Activated CD4-positive, alpha-beta T cell treated with anti-CD3 and anti-CD28 coated beads for 48 hours (primary cell): ENCODE data around the gene TRAPPC14.
"Not testable (repeated sequence)": the region's sequence is repeated elsewhere in the genome, so short reads cannot be mapped to it uniquely, and the experiment has no call there.

Experiments used
- DNase-seq: peaks from one replicate; pipeline ENCODE4 v3.0.0-alpha.2; 2020

TRAPPC14 gene

GRCh38 chr7:100158229-100159098, at the start of gene TRAPPC14:
TRAPPC14 (minus strand) TSS chr7:100158723; CDS start chr7:100158499, 224 bp downstream.
- peak; percentile 96 for DNase-seq

- no peak for DNase-seq
Observed at GRCh38 chr7:100204454-100204853, 45.9 kb upstream of the TRAPPC14 start.

DNA sequence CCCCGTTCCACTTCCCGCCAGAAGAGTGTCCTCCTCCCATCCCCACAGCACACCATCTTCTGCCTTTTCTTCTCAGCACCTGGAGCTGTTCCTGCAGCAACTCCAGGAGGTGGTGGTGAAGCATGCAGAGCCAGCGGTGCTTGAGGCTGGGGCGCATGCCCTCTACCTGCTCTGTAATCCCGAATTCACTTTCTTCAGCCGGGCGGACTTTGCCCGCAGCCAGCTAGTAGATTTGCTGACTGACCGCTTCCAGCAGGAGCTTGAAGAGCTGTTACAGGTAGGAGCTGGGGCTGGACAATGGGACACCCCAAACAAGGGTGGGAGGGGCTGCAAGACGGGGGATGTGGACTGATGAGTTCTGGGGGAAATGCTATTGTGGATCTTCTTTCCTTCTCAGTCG, 42.2 kb upstream of the TRAPPC14 start:
- no peak for DNase-seq

- DNase-seq = no peak
Observed at GRCh38 chr7:100198266-100198665, 39.7 kb upstream of the TRAPPC14 start.

DNA sequence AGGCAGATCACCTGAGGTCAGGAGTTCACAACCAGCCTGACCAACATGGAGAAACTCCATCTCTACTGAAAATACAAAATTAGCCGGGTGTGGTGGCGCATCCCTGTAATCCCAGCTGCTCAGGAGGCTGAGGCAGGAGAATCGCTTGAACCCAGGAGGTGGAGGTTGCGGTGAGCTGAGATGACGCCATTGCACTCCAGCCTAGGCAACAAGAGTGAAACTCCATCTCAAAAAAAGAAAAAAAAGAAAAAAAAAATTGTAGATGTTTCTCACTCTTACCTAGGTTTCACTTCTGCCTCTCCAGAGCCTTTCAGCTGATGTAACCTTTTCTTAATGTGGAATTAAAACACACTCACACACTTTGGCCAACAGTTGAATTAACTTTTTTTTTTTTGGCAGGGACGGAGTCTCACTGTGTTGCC, 37.4 kb upstream of the TRAPPC14 start:
- not testable (repeated sequence) for DNase-seq

DNA sequence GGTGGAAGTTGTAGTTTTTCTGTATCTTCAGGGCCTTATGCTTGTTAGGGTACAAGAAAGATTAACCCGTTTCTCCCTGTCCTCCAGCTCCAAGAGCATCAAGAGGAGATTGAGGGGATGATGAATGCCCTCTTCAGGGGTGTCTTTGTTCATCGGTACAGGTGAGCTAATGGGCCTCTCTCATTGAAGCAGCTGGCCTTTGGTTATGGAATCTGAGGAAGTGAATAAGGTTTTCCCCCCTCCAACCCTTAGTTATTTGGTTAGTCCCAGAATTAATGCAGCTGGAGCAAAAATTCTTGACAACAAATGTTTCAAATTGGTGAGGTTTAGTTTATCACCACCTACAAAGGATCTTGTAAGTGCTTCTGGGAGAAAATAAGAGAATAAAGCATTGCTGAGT, 36.7 kb upstream of the TRAPPC14 start:
- DNase-seq = no peak

DNA sequence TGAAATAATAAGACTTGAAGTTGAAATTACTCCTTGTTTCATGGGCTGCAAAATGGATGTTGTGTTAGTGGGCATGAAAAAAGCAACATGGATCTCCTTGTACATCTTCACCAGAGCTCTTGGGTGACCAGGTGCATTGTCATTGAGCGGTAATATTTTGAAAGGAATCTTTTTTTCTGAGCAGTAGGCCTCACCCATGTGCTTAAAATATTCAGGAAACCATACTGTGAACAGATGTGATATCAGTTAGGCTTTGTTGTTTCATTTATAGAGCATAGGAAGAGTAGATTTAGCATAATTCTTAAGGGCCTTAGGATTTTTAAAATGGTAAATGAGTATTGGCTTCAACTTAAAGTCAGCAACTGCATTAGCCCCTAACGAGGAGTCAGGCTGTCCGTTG, 34.4 kb upstream of the TRAPPC14 start:
- DNase-seq = no peak

DNA sequence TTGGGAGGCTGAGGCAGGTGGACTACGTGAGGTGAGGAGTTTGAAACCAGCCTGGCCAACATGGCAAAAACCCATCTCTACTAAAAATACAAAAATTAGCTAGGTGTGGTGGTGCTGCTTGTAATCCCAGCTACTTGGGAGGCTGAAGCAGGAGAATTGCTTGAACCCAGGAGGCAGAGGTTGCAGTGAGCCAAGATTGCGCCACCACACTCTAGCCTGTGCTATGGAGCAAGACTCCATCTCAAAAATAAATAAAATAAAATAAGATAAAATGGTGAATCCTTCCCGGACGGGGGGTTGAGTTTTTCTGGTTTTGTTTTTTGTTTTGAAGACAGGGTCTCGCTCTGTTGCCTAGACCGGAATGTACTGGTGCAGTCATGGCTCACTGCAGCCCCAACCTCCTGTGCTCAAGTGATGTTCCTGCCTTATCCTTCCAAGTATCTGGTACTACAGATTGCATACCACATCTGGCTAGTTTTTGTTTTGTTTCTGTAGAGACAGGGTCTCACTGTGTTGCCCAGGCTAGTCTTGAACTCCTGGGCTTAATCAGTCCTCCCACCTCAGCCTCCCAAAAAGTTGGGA, 33.8 kb upstream of the TRAPPC14 start:
- DNase-seq = not testable (repeated sequence)

DNA sequence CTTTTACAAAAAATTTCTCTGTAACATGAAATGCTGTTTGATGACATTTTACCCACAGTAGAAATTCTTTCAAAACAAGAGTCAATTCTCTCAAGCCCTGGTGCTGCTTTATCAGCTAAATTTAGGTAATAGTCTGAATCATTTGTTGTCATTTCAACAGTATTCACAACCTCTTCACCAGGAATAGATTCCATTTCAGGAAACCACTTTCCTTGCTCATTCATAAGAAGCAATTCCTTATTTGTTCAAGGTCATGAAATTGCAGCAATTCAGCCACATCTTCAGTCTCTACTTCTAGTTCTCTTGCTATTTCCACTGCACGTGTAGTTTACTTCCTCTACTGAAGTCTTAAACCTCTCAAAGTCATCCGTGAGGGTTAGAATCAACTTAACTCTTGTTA, 33.3 kb upstream of the TRAPPC14 start:
- DNase-seq = no peak

- no peak for DNase-seq
Observed at GRCh38 chr7:100190048-100190711, 31.7 kb upstream of the TRAPPC14 start.

- DNase-seq = no peak
Observed at GRCh38 chr7:100189061-100189460, 30.5 kb upstream of the TRAPPC14 start.

DNA sequence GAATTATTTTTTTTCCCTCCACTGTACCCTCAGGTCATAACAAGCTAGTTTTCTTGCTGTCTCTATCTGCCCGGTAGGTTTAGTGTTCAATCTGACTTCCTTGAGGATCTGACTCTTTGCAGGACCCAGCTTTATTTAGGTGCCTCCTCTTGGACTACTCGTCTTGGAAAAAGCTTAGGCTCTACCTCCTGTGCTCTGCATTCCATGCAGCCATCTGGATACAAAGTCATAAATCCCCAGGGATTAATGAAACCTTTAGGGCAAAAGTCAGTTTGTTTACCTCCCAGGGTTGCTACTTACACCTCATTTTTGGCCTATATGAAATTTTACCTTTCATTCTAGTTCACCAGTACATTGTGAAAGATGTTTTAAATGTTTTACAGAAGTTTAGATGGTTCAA, 27.2 kb upstream of the TRAPPC14 start:
- DNase-seq = no peak

- DNase-seq = not testable (repeated sequence)
Observed at GRCh38 chr7:100183090-100183489, 24.6 kb upstream of the TRAPPC14 start.

GRCh38 chr7:100182616-100183015, 24.1 kb upstream of the TRAPPC14 start:
- not testable (repeated sequence) for DNase-seq

GRCh38 chr7:100180084-100180483, 21.6 kb upstream of the TRAPPC14 start:
- DNase-seq = not testable (repeated sequence)

GRCh38 chr7:100177045-100178001, 18.8 kb upstream of the TRAPPC14 start, which contains the start of the genes GPC2 and STAG3:
GPC2 (minus strand) TSS chr7:100177381; CDS start chr7:100177199, 182 bp downstream.
STAG3 (plus strand) TSS chr7:100177918; CDS start chr7:100180557, 2,639 bp downstream.
- DNase-seq = peak; percentile 100

GRCh38 chr7:100176096-100177044, 17.8 kb upstream of the TRAPPC14 start:
- no peak for DNase-seq

- DNase-seq = no peak
Observed at GRCh38 chr7:100175296-100175935, 16.9 kb upstream of the TRAPPC14 start.

GRCh38 chr7:100174582-100174981, 16.1 kb upstream of the TRAPPC14 start:
- no peak for DNase-seq

- DNase-seq = no peak
Observed at GRCh38 chr7:100173806-100174495, 15.4 kb upstream of the TRAPPC14 start.
